GM12878 (cell line): ENCODE measurements around the gene NAA35.

Experiments used
- CBFB ChIP-seq: IDR thresholded peaks from 2 replicates; pipeline ENCODE4 v1.6.1; 2016; ENCODE audit warnings: antibody characterized with exemption, low read depth
- CTCF ChIP-seq, 3 experiments: IDR thresholded peaks in 2 of 3; conservative IDR thresholded peaks in 1 of 3; 2 replicates each; pipeline ENCODE4 v1.5.1; 2011; ENCODE audit warnings: low read depth in 3 of 3, low read length in 3 of 3, mild to moderate bottlenecking in 3 of 3, control low read depth in 2 of 3, moderate library complexity in 2 of 3, inconsistent platforms in 1 of 3, mixed read lengths in 1 of 3; ENCODE audit not compliant: control insufficient read depth in 2 of 3, insufficient read depth in 1 of 3; ENCODE audit errors: extremely low read depth in 1 of 3
- EED ChIP-seq: sonication (generic); IDR thresholded peaks from 2 replicates; pipeline ENCODE4 v1.6.1; 2016; ENCODE audit warnings: antibody characterized with exemption, low read depth
- FOXM1 ChIP-seq: IDR thresholded peaks from 2 replicates; pipeline ENCODE4 v1.6.1; 2012; ENCODE audit warnings: low read depth, mild to moderate bottlenecking, inconsistent platforms, low read length, moderate library complexity
- HCFC1 ChIP-seq: fragments of 150-350 bp; IDR thresholded peaks from 2 replicates; pipeline ENCODE4 v1.6.1; 2014; ENCODE audit warnings: low read length
- JUNB ChIP-seq: IDR thresholded peaks from 2 replicates; pipeline ENCODE4 v1.6.1; 2016; ENCODE audit warnings: antibody characterized with exemption, mild to moderate bottlenecking
- MAX ChIP-seq: IDR thresholded peaks from 2 replicates; pipeline ENCODE4 v1.6.1; 2012; ENCODE audit warnings: low read depth, low read length, improper control_type of control experiment
- RCOR1 ChIP-seq: conservative IDR thresholded peaks from 2 replicates; pipeline ENCODE4 v1.6.1; 2012; ENCODE audit warnings: low read depth, low read length, improper control_type of control experiment
- SMC3 ChIP-seq: IDR thresholded peaks from 2 replicates; pipeline ENCODE4 v1.6.1; 2011; ENCODE audit warnings: low read length, improper control_type of control experiment, borderline replicate concordance
- SP1 ChIP-seq: IDR thresholded peaks from one replicate; pipeline ENCODE4 v1.6.1; 2011; ENCODE audit warnings: low read depth, low read length
- TCF12 ChIP-seq: IDR thresholded peaks from 2 replicates; pipeline ENCODE4 v1.6.1; 2011; ENCODE audit warnings: low read depth, mild to moderate bottlenecking, low read length
- YY1 ChIP-seq: IDR thresholded peaks from 2 replicates; pipeline ENCODE4 v1.6.1; 2011; ENCODE audit warnings: low read depth, mild to moderate bottlenecking, low read length
- TF ChIP-seq, protein P1 (sequence below): IDR thresholded peaks from 2 replicates; pipeline ENCODE4 v1.6.1; 2012; ENCODE audit warnings: low read depth, low read length, improper control_type of control experiment

GRCh38 chr9:85949586-85950335 lies 8.8 kb downstream of the NAA35 start:
- TF ChIP-seq EED = no peak
- no peak for TF ChIP-seq SMC3
- no peak for TF ChIP-seq CTCF (IDR thresholded peaks at IDR 0.05 in 2 of 3, conservative IDR thresholded peaks at IDR 0.05 in 1 of 3; ENCODE audit: control insufficient read depth in 2 of 3, extremely low read depth in 1 of 3, insufficient read depth in 1 of 3, low read depth in 3 of 3, low read length in 3 of 3)
- no peak for TF ChIP-seq CBFB
- no peak for TF ChIP-seq RCOR1
- no peak for TF ChIP-seq FOXM1
- TF ChIP-seq JUNB = no peak
- TF ChIP-seq, protein P1, sequence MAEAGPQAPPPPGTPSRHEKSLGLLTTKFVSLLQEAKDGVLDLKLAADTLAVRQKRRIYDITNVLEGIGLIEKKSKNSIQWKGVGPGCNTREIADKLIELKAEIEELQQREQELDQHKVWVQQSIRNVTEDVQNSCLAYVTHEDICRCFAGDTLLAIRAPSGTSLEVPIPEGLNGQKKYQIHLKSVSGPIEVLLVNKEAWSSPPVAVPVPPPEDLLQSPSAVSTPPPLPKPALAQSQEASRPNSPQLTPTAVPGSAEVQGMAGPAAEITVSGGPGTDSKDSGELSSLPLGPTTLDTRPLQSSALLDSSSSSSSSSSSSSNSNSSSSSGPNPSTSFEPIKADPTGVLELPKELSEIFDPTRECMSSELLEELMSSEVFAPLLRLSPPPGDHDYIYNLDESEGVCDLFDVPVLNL = no peak
- no peak for TF ChIP-seq TCF12
- TF ChIP-seq HCFC1 = no peak
- TF ChIP-seq SP1 = no peak
- TF ChIP-seq YY1 = no peak
- TF ChIP-seq MAX = no peak
